Thoracic aorta (tissue), 2 donors: ENCODE data around the gene HOXB1. TPM values are rescaled to one million over a fixed set of nuclear protein-coding genes. Genes with fewer than 3 reads are reported as not detected.

Source experiments
- ATAC-seq: fragments of 150-250 bp; one replicate; pipeline ENCODE4 v1.8.0; 2017; ENCODE audit warnings: low read depth; ENCODE audit not compliant: insufficient number of reproducible peaks, low FRiP score
- DNase-seq: peaks from one replicate; pipeline ENCODE4 v3.0.0-alpha.2; 2020; ENCODE audit warnings: low spot score
- H3K27ac ChIP-seq, 2 donors: fragments of 200-600 bp; sonication (generic); 1 replicate in 1 of 2; 2 replicates in 1 of 2; pipeline ENCODE4 v1.5.1; 2016; ENCODE audit warnings: mild to moderate bottlenecking in 2 of 2, moderate library complexity in 2 of 2
- H3K27me3 ChIP-seq: fragments of 200-600 bp; sonication (generic); replicated peaks from 2 replicates; pipeline ENCODE4 v1.6.0; 2016; ENCODE audit warnings: mild to moderate bottlenecking; ENCODE audit not compliant: insufficient read depth
- H3K36me3 ChIP-seq: fragments of 200-600 bp; sonication (generic); one replicate; pipeline ENCODE4 v1.5.1; 2016
- H3K4me1 ChIP-seq, 2 donors: fragments of 200-600 bp; sonication (generic); 1 replicate in 1 of 2; 2 replicates in 1 of 2; pipeline versions ENCODE4 v1.5.1 to v1.6.0; 2016; ENCODE audit warnings: low read depth in 2 of 2, mild to moderate bottlenecking in 1 of 2; ENCODE audit not compliant: control insufficient read depth in 1 of 2
- H3K4me3 ChIP-seq: fragments of 200-600 bp; sonication (generic); 2 replicates; pipeline ENCODE4 v1.5.1; 2016; ENCODE audit warnings: mild to moderate bottlenecking
- H3K9me3 ChIP-seq: fragments of 200-600 bp; sonication (generic); 2 replicates; pipeline ENCODE4 v1.5.1; 2016
- CTCF ChIP-seq: fragments of 200-600 bp; sonication (generic); IDR thresholded peaks from one replicate; pipeline ENCODE4 v1.5.1; 2019; ENCODE audit warnings: antibody characterized with exemption
- total RNA-seq, 2 donors: library from RNA; depleted of rRNA; stranded (reverse); fragments of >200 nt; gene quantifications; one replicate each; pipeline versions ENCODE4 v1.1.0 to v1.2.3, GENCODE V29; 2016

The HOXB1 gene
- total RNA-seq, 2 donors from 2014 or later = not detected

- H3K27ac ChIP-seq = no peak overlapping the region
- no peaks in the 10 kb centered on the region for H3K9me3 ChIP-seq
- no peaks in the 10 kb centered on the region for H3K27me3 ChIP-seq
- DNase-seq = no peak
- H3K4me1 ChIP-seq = peaks cover 25 to 95% of the 10 kb centered on the region in 2 donors
- no peak overlapping the region for H3K4me3 ChIP-seq
- no peak for TF ChIP-seq CTCF
- H3K36me3 ChIP-seq = no peaks in the 10 kb centered on the region
- ATAC-seq = no peak
Measured at GRCh38 chr17:48566717-48567116, 35.9 kb upstream of the HOXB1 start.

- ATAC-seq (no peak), DNase-seq (no peak)
- H3K36me3 ChIP-seq = no peaks in the 10 kb centered on the region
- H3K27me3 ChIP-seq = no peaks in the 10 kb centered on the region
- peaks cover 21 to 95% of the 10 kb centered on the region in 2 donors for H3K4me1 ChIP-seq
- H3K4me3 ChIP-seq = no peak overlapping the region
- H3K9me3 ChIP-seq = no peaks in the 10 kb centered on the region
- TF ChIP-seq CTCF = no peak
- no peak overlapping the region for H3K27ac ChIP-seq
Measured at GRCh38 chr17:48565925-48566710, 35.3 kb upstream of the HOXB1 start.

GRCh38 chr17:48565022-48565554 is 34.3 kb upstream of the HOXB1 start:
- H3K9me3 ChIP-seq = no peaks in the 10 kb centered on the region
- DNase-seq (no peak), ATAC-seq (no peak)
- H3K27me3 ChIP-seq = no peaks in the 10 kb centered on the region
- no peak for TF ChIP-seq CTCF
- H3K36me3 ChIP-seq = no peaks in the 10 kb centered on the region
- no peak overlapping the region for H3K27ac ChIP-seq
- peak overlapping the region; percentile 69 for H3K4me3 ChIP-seq
- peaks cover 20 to 96% of the 10 kb centered on the region in 2 donors for H3K4me1 ChIP-seq

GRCh38 chr17:48564188-48565021 is 33.6 kb upstream of the HOXB1 start:
- H3K36me3 ChIP-seq = no peaks in the 10 kb centered on the region
- no peak for TF ChIP-seq CTCF
- peak overlapping the region in 1 of 2 donors; percentile 43 for H3K27ac ChIP-seq
- no peaks in the 10 kb centered on the region for H3K9me3 ChIP-seq
- ATAC-seq (no peak), DNase-seq (no peak)
- peaks cover 17 to 96% of the 10 kb centered on the region in 2 donors for H3K4me1 ChIP-seq
- peak overlapping the region; percentile 69 for H3K4me3 ChIP-seq
- no peaks in the 10 kb centered on the region for H3K27me3 ChIP-seq

GRCh38 chr17:48563867-48564187 is 33.0 kb upstream of the HOXB1 start:
- Histone ChIP-seq H3K4me1 (peaks cover 14 to 96% of the 10 kb centered on the region in 2 donors), H3K4me3 (peak overlapping the region; percentile 69), H3K27ac (peak overlapping the region in 1 of 2 donors; percentile 42), H3K27me3 (no peaks in the 10 kb centered on the region), H3K9me3 (no peaks in the 10 kb centered on the region), H3K36me3 (no peaks in the 10 kb centered on the region)
- no peak for DNase-seq
- ATAC-seq = no peak
- no peak for TF ChIP-seq CTCF
